Nephron (organoid): ENCODE results near the gene C10orf120.

Experiments
- H3K27ac Mint-ChIP-seq, 3 experiments: 2 replicates each; pipeline ENCODE4 v1.8.0; 2020; ENCODE audit warnings: mixed read lengths in 3 of 3, mild to moderate bottlenecking in 2 of 3, moderate library complexity in 1 of 3
- H3K27me3 Mint-ChIP-seq: 2 replicates; pipeline ENCODE4 v1.8.0; 2021; ENCODE audit warnings: low read depth, mild to moderate bottlenecking, moderate library complexity, mixed read lengths
- H3K36me3 Mint-ChIP-seq: 2 replicates; pipeline ENCODE4 v1.8.0; 2020; ENCODE audit warnings: low read depth, mixed read lengths
- H3K4me1 Mint-ChIP-seq: 2 replicates; pipeline ENCODE4 v1.8.0; 2020; ENCODE audit warnings: mixed read lengths
- H3K4me3 Mint-ChIP-seq, 3 experiments: 2 replicates each; pipeline ENCODE4 v1.8.0; 2020; ENCODE audit warnings: mild to moderate bottlenecking in 3 of 3, mixed read lengths in 3 of 3, moderate library complexity in 2 of 3
- H3K9me3 Mint-ChIP-seq: 2 replicates; pipeline ENCODE4 v1.8.0; 2020; ENCODE audit warnings: mixed read lengths
- CTCF ChIP-seq, 3 experiments: fragments of 200-600 bp; sonication (generic); IDR thresholded peaks; one replicate each; pipeline ENCODE4 v1.5.0; 2021; ENCODE audit warnings: antibody characterized with exemption in 3 of 3; ENCODE audit not compliant: unreplicated experiment in 3 of 3

C10orf120 gene

GRCh38 chr10:122699796-122700455, at the start of gene C10orf120:
C10orf120 (minus strand) TSS chr10:122699846; CDS start chr10:122699790, 56 bp downstream.
- Mint-ChIP-seq H3K27ac (no peak within 1 kb of the TSS), H3K36me3 (no peaks in the 10 kb centered on the region), H3K4me1 (no peaks in the 10 kb centered on the region), H3K4me3 (no peak within 1 kb of the TSS), H3K9me3 (no peaks in the 10 kb centered on the region), H3K27me3 (peaks cover 12% of the 10 kb centered on the region)
- TF ChIP-seq CTCF (IDR thresholded peaks at IDR 0.05; ENCODE audit: unreplicated experiment in 3 of 3): no peak

GRCh38 chr10:122748496-122748895, 48.9 kb upstream of the C10orf120 start:
- no peaks in the 10 kb centered on the region for H3K9me3 Mint-ChIP-seq

GRCh38 chr10:122746408-122746807, 46.8 kb upstream of the C10orf120 start:
- Mint-ChIP-seq H3K27ac (no peak overlapping the region), H3K4me1 (no peaks in the 10 kb centered on the region), H3K4me3 (no peak overlapping the region), H3K36me3 (no peaks in the 10 kb centered on the region), H3K9me3 (no peaks in the 10 kb centered on the region), H3K27me3 (peaks cover 23% of the 10 kb centered on the region)
- TF ChIP-seq CTCF (IDR thresholded peaks at IDR 0.05; ENCODE audit: unreplicated experiment in 3 of 3): no peak

More at GRCh38 chr10:122748496-122748895, 48.9 kb upstream of the C10orf120 start:
- H3K27me3 Mint-ChIP-seq: peaks cover 23% of the 10 kb centered on the region
- no peaks in the 10 kb centered on the region for H3K36me3 Mint-ChIP-seq
- no peaks in the 10 kb centered on the region for H3K4me1 Mint-ChIP-seq
- TF ChIP-seq CTCF (IDR thresholded peaks at IDR 0.05; ENCODE audit: unreplicated experiment in 3 of 3): no peak
- H3K27ac Mint-ChIP-seq: no peak overlapping the region
- no peak overlapping the region for H3K4me3 Mint-ChIP-seq

- Mint-ChIP-seq H3K4me1 (no peaks in the 10 kb centered on the region), H3K36me3 (no peaks in the 10 kb centered on the region), H3K27ac (no peak overlapping the region), H3K4me3 (no peak overlapping the region), H3K9me3 (no peaks in the 10 kb centered on the region), H3K27me3 (peaks cover 18% of the 10 kb centered on the region)
- no peak for TF ChIP-seq CTCF (IDR thresholded peaks at IDR 0.05; ENCODE audit: unreplicated experiment in 3 of 3)
These were observed 44.6 kb upstream of the C10orf120 start for GRCh38 chr10:122744257-122744656.

- Mint-ChIP-seq H3K4me1 (no peaks in the 10 kb centered on the region), H3K27me3 (peaks cover 15% of the 10 kb centered on the region), H3K27ac (no peak overlapping the region), H3K4me3 (no peak overlapping the region), H3K9me3 (no peaks in the 10 kb centered on the region), H3K36me3 (no peaks in the 10 kb centered on the region)
- no peak for TF ChIP-seq CTCF (IDR thresholded peaks at IDR 0.05; ENCODE audit: unreplicated experiment in 3 of 3)
These were observed 41.0 kb upstream of the C10orf120 start for GRCh38 chr10:122740640-122741039.

- H3K36me3 Mint-ChIP-seq: no peaks in the 10 kb centered on the region
- TF ChIP-seq CTCF (IDR thresholded peaks at IDR 0.05; ENCODE audit: unreplicated experiment in 3 of 3): no peak
- no peaks in the 10 kb centered on the region for H3K9me3 Mint-ChIP-seq
- no peak overlapping the region for H3K4me3 Mint-ChIP-seq
- no peak overlapping the region for H3K27ac Mint-ChIP-seq
- no peaks in the 10 kb centered on the region for H3K4me1 Mint-ChIP-seq
- H3K27me3 Mint-ChIP-seq: peaks cover 7% of the 10 kb centered on the region
These were observed 38.4 kb upstream of the C10orf120 start for GRCh38 chr10:122738031-122738430.
